IPS DF 19.7 (cell line): ENCODE data around the gene CD58.
"Not testable (repeated sequence)": the region's sequence is repeated elsewhere in the genome, so short reads cannot be mapped to it uniquely, and the experiment has no call there.

Experiments
- DNase-seq: peaks from one replicate; pipeline ENCODE4 v3.0.0-alpha.2; 2013; ENCODE audit warnings: low read depth, low spot score

The CD58 gene

DNA sequence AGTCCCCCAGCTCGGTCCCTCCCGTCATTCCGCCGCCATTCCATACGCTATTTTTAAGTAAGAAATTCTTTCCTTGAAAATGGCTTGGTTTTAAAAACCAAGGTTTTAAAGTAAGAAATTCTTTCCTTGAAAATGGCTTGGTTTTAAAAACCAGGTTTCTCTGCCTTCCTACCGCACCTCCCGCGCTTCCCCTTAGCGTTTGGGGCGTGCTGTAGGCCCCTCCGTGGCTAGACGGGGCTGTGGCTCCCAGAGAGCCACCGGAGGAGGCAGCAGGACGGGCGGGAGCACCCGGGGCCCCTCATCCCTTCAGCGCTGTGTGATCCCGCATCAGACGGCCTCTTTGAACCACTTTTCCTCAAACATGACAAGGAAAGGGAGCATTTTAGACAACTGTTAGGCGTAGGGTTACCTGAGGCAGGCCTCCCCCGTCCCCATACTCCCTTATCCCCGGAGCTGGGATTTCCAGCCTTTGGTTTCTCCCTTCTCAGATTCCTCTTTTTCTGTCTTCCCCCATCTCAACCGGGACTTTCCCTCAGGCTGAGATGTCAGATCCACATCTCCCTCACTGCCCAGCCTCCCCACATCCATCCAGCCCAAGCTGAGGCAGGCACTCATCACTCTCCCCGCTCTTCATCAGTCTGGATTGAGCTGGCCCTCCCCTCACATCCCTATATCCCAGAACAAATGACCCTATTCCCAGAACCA is 541 bp upstream of the CD58 start:
- DNase-seq, result no peak

DNA sequence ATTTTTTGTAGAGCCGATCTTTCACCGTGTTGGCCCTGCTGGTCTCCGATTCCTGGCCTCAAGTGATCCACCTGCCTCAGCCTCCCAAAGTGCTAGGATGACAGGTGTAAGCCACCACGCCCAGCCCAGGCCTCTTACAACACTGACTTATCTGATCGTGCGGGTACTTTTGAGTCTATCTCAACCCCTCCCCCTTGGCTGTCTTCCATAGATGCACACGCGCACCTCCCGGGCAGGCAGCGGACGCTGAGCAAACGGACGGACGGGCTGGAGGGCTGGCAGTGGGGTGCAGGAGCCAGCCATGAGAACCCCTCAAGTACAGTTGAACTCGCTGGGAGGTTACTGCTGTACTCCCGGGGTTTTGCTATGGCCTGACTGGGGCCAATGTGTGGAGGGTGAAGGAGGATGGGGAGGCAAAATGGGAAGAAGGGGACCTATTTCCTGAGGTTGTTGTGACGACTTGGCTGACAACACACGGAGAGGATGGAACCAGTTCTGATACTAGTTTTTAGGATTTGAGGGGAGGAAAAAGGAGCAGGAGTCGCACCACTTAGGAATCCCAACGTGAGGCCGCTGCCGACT is 959 bp downstream of the CD58 start:
- DNase-seq, result no peak

DNA sequence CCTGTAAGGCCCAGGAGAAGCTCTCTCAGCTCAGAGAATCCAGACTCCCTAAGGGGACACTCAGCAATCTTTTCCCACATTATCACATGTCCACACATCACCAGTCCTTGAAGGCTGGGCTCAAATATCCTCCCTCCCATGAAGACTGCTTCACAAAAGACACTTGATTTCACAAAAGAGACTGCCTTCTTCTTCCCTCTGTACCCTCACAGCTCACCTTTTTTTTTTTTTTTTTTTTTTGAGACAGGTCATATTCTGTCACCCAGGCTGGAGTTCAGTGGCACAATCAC is 1.5 kb downstream of the CD58 start:
- no peak for DNase-seq

DNA sequence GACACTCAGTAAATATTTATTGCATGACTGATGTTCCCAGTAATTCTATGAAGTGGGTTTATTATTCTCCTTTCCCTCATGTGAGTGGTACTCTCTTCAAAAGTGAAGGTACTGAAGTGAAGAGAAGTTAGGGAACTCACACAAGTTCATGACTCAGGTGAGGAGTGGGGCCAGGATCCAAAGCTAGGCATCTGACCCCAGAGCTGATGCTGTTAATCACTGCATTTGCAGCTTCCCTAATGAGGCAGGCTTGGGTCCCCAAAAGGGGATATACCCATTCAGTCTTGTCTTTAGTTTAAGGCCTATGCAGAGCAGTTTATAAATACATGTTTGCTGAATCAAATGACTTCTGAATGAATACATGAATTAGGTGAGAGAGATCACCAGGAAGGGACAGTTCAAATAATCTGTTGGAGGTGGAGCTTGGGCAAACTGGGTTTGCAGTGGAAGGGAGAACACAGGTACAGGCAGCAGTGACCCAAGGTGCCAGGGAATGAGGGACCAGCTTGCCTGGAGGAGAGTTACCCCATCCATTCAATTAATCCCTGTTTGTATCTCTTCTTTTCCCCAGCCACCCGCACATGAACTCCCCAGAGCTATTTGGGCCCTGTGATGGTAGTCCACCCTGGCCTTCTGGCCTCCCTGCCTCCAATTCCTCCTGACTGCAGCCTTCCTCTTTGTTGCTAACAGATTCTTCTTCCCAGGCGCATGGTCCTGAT is 2.0 kb downstream of the CD58 start:
- no peak for DNase-seq

DNA sequence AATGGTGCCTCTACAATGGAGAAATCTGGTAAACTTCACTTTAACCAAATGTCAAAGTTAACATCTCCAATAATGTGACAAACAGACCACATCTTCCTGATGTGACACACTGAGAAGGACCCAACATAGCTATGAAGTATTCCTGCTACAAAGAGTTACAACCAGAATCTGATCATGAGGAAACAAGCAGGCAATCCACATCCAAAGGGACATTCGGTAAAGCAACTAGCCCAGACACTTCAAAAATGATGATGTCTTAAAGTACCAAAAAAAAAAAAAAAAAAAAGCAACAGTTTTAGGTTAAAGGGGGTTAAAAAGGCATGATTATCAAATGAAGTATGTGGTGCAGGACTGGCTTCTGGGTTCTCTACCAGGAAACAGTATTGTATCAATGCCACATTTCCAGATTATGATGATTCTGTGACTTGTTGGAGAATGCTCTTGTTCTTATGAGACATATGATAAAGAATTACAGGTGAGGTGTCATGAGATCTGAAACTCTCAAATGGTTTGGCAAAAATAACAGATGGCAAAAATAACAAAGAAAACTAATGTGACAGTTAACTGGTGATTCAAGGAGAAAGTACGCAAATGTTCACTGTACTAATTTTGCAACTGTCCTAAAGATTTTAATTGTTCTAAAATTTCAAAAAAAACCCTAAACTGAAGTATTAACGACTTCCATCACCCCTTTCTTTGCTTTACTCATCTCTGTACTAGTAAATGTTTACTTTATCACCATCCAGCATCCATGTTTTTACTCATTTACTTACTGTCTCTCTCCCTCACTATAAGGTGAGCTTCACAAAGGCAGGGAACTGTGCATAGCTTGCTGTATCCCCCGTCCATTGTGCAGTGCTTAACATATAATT is 2.8 kb downstream of the CD58 start:
- no peak for DNase-seq

DNA sequence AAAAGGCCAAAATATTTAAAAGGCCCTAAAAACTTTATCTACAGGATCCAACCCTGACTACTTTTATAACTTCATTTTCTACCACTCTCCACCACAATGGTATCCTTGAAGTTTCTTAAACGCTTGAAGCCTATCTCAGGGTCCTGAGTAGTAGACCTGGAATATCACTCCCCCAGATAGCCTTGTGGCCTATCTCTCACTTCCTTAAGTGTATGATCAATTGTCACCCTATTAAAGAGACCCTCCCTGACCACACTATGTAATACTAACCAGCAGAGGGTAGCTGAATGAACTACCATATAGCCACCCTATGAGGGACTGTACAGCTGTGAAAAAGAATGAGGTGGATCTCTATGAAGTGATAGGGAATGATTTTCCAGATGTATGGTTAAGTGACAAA is 5.6 kb downstream of the CD58 start:
- DNase-seq, result no peak

DNA sequence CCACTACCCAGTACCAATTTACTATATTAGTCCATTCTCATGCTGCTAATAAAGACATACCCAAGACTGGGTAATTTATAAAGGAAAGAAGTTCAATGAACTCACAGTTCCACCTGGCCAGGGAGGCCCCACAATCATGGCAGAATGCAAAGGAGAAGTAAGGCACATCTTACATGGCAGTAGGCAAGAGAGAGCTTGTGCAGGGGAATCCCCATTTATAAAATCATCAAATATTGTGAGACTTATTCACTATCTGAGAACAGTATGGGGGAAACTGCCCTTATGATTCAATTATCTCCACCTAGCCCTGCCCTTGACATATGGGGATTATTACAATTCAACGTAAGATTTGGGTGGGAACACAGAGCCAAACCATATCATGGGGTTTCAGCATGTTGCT is 6.4 kb downstream of the CD58 start:
- no peak for DNase-seq

DNA sequence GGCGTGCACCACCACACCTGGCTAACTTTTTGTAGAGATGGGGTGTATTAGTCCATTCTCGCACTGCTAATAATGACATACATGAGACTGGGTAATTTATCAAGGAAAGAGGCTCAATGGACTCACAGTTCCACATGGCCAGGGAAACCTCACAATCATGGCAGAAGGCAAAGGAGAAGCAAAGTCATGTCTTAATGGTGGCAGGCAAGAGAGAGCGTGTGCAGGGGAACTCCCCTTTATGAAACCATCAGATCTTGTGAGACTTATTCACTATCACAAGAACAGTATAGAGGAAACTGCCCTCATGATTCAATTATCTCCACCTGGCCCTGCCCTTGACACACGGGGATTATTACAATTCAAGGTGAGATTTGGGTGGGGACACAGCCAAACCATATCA is 8.4 kb downstream of the CD58 start:
- DNase-seq, result not testable (repeated sequence)

DNA sequence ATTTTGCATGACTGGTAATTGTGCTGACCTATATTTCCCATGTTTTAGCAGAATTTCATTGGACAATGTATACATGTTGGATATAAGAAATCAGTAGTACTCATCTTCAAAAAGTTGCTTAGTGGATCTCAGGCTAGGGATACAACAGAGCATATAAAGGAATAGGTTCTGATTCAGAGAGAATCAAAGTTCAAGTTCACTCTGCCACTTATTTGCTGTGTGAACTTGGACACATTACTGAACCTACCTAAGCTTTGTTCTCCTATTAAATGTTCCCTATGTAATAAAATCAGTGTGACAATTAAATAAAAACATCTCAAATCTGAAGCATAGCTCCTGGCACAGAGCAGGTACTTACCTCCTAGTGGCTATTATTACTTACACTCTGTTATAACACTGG is 9.3 kb downstream of the CD58 start:
- no peak for DNase-seq

DNA sequence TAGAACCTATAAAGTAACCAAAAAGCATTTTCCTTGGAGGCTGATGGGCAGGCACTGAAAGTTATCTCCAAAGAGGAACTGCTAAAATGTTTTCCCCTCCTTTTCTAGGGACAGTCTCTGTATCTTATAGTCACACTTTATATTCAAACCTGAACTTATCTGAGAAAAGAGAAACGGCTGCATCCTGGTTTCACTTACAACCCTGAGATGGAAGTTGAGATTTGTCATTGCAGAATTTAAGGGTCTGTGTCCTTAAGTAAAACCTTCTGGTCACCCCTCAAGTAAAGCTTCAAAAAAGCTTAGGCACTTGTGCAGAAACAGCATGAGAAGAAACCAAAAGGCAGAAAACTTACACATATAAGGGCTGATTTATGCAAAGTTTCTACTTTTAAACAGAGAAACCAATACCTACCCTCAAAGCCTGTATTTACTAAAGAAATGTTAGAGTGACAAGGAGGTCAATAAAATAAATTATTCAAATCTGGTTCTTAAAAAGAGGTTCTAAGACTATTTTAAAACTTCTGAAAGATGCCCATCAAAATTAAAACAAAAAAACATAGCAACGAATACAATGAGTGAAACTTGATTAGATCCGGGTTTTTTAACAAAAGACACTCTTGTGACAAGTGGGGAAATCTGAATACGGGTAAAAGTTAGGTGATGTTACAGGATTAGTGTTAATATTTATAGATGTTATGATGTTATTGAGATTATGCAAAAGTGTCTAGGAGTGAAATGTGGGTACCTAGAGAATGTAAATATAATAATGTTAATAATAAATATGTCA is 9.9 kb downstream of the CD58 start:
- DNase-seq, result no peak

DNA sequence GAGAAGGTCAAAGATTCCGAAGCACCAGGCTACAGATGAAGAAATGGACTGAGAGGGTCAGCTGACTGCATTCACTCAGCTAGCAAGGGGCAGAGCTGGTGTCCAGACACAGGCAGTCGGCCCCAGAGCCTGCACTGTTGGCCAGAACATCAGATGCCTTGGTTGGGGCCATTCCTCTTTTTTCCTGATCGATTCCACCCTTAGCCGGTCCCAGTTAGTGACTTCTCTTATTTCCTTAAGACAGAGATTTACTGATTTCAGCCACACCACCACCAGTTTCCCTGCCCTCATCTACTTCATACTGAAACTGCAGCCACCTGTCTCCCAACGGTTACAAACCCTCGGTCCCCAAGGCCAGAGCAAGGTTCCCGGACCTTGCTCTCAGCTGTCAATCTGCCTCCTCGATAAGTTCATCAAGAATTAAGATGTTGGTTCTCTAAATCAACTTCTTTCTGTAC is 11.5 kb downstream of the CD58 start:
- no peak for DNase-seq

DNA sequence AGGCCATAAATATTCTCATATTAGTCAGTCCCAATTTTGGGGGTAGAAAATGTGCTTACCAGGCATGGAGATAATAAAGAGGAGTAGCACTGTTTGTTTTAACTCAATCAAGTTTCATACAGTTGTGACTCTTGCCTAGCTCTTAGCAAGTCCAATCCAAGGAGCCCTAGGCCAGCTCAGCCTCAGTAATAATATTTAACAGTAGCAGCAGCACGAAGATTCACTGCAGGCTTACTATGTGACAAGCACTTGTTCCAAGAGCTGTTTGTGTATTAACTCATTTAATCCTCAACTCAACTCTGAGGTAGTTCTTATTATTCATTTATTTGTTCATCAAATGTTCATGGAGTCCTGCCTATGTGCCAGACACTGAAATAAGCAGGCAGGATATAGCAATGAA is 12.3 kb downstream of the CD58 start:
- no peak for DNase-seq

DNA sequence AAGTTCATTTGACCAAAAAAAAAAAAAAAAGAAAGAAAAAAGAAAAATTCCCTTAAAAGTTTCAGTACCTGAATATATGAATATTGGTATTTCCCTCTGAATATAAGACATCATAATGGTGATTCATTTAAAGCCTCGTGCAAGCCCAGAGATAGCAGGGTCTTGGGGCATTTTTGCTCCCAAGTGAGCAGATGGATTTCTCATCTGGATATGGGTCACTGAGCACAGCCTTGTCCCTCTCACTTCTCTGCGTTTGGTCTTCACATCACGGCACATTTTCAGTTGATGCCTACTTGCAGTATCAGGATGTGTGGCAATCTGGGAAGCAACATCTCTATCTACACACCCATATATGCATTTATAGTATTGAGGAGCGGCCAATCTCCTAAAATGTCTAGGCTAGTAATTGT is 12.7 kb downstream of the CD58 start:
- no peak for DNase-seq

DNA sequence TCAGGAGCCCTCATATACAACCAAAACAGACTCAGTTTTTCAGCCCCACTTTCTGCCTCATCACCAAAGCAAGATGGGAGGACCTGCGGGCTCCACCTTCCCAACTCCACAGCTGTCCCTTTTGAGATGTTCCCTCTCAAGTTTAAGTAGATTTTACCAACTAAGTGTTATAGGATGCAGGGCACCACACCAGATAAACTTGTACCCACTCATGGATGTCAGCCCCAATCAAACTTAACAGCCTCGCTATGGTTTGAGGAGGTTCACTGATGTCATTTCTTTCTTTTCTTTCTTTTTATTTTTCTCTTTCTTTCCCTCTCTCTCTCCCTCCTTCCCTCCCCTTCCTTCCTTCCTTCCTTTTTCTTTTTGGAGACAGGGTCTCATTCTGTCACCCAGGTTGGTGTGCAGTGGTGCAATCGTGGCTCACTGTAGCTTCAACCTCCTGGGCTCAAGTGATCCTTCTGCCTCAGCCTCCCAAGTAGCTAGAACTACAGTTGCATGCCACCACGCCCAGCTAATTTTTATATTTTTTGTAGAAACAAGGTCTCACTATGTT is 13.4 kb downstream of the CD58 start:
- DNase-seq, result no peak

DNA sequence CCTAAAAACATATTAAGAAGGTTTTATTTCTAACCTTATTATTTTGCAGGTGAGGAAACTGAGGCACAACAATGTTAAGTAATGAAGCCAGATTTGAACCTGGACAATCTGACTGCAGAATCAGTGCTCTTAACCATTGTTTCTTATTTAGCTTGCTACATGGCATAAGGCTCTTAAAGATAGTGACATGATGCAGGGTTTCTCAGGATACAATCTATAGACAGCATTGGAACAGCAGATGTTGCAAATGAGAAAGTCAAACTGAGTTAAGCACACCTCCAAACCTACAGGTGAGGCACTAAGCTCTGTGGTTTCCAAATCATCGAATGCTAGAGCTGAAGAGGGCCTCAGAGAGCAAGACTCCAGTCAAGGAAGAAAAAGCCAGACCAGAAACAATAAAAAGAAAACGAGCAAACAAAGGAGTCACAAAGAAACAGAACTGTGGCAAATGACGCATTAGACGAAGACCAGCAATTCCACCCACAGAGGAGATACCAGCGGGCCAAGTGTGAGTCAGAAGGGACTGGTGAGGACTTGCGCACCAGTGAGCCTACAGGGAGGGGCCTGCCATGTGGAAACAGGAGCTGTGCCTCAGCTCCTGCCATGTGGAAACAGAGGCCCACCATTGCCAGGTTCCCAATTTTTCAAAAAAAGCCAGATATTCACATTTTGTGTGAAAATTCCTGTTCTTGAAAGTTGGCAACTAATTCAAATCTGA is 14.4 kb downstream of the CD58 start:
- DNase-seq, result no peak

DNA sequence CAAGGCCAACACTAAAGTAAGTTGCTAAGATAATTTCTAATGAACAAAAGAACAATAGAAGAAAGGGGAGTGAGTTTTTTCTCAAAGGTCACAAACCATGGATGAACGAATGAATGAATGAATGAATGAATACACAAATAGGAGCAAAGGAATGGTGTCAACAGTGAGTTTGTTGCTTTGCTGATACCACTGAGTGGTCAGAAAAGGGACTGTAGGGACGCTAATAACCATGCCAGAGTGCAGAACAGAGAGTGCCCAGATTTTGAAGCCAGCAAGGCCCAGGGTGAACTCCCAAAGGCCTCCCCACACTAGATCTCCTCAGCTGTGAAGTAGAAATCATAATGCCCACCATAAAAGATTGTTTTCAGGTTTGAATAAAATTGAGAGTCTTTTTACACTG is 15.9 kb downstream of the CD58 start:
- no peak for DNase-seq

DNA sequence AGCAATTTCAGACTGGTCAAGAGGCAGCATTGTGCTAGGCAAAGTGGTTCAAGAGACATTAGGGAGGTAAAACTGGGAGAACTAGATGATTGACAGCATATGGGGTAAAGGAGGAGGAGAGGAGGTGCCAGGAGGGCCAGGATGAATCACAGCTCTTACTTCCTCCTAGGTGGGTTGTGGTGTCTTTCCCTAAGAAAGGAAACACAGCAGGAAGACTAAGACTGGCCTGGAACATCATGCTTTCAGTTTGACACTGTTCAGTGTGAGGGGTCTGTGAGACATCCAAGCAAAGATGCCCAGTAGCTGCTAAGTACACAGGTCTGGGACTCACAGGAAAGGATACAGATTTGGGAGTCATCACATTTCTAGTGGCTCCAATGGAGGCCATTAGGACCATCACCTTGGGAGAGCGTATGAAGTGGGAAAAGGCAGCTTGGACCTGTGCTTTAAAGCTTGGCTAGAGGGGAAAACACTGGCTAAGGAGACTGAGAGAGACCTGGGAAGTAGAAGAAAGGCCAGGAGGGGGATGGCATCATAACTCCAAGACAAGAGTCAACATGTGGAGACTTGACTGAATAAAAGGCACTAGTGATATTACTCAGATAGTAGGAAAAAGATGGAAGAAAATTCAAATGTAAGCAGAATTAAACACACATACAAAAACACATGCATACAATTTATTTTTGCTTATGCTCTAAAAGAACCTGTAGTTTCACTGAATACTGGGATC is 17.3 kb downstream of the CD58 start:
- DNase-seq, result no peak

DNA sequence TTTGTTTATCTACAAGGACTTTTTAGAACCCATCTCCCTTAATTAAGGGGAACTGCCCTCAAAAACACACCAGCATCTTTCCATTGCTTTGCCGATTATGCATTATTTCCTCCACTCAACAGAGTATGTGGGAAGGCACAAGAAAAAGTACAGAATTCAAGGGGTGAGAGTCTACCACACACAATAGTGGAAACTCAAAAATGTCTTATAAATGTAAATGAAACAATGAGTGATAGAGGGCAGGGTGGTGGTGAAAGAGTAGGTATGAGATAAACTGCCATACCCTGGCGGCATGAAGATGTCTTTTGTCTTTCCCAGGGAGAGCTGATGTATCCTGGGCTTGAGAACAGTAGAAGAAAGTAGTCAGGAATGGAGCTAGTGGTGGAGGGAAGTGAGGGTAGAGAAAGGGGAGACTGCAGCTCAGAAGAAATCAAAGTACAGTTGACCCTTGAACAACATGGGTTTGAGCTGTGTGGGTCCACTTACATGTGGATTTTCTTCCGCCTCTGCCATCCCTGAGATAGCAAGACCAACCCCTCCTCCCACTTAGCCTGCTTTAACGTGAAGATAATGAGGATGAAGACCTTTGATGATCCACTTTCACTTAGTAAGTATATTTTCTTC is 24.4 kb downstream of the CD58 start:
- no peak for DNase-seq

DNA sequence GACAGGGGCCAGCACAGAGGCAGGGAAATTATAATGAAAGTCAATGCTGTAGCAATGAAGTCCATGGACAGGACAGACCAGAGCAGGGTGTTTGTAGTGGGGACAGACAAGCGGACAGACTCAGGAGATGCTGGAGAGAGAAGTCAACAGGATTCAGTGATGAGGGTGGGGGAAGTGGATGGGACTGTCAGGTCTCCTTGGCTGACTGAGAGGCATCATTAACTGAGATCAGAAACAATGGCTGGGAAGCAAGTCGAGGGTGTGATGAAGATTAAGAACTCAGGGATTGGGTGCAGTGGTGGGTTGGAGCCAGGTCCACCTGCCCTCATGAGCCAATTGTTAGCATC is 25.5 kb downstream of the CD58 start:
- no peak for DNase-seq
